Endothelial cell of umbilical vein (primary cell): ENCODE results near the gene RAD51B. TPM values are rescaled to one million over a fixed set of nuclear protein-coding genes. Genes with fewer than 3 reads are reported as not detected.

Experiments used
- BruUV-seq: library from RNA; stranded (reverse); fragments of 400-500 nt; replicated peaks from 2 replicates; lab custom pipeline; 2021; lab: Mats Ljungman, UMichigan
- CTCF ChIA-PET: fragments of 300-600, 350-600 bp; sonication (Branson Sonifier 250); formaldehyde crosslinking; loops from one replicate; lab custom pipeline; 2021; ENCODE audit warnings: antibody characterized with exemption, inconsistent platforms; lab: Charles Lee
- POLR2A ChIA-PET: fragments of 300-600, 350-600 bp; sonication (Branson Sonifier 250); formaldehyde crosslinking; loops from one replicate; lab custom pipeline; 2021; ENCODE audit warnings: antibody characterized with exemption, inconsistent platforms; lab: Charles Lee
- DNase-seq: peaks from one replicate; pipeline ENCODE4 v3.0.0-alpha.2; 2011; ENCODE audit warnings: low read depth, low spot score
- FAIRE-seq: peaks from 2 replicates; lab custom pipeline; 2011; peaks lifted over from hg19 to GRCh38; lab: Jason Lieb, UNC
- H2AFZ ChIP-seq: 2 replicates; pipeline ENCODE4 v1.6.0; 2012; ENCODE audit warnings: low read depth, low read length, control low read depth, inconsistent platforms
- H3K27ac ChIP-seq: 2 replicates; pipeline ENCODE4 v1.5.1; 2011; ENCODE audit warnings: low read depth, mild to moderate bottlenecking, control low read depth, low read length, moderate library complexity; ENCODE audit not compliant: insufficient read depth
- H3K27me3 ChIP-seq, 2 experiments: 2 replicates each; pipeline versions ENCODE4 v1.6.0 to v1.6.1; 2011; ENCODE audit warnings: low read length in 2 of 2, mixed read lengths in 1 of 2; ENCODE audit not compliant: control insufficient read depth in 2 of 2, insufficient read depth in 2 of 2
- H3K36me3 ChIP-seq, 2 experiments: 2 replicates in 1 of 2; 3 replicates in 1 of 2; pipeline ENCODE4 v1.5.1; 2011; ENCODE audit warnings: low read length in 2 of 2, mild to moderate bottlenecking in 1 of 2, moderate library complexity in 1 of 2; ENCODE audit not compliant: control insufficient read depth in 2 of 2, insufficient read depth in 2 of 2; ENCODE audit errors: extremely low read depth in 1 of 2
- H3K4me1 ChIP-seq: 3 replicates; pipeline ENCODE4 v1.5.1; 2011; ENCODE audit warnings: mild to moderate bottlenecking, low read length; ENCODE audit not compliant: control insufficient read depth, insufficient read depth; ENCODE audit errors: extremely low read depth
- H3K4me2 ChIP-seq: 2 replicates; pipeline ENCODE4 v1.6.1; 2011; ENCODE audit warnings: low read length, control low read depth, mixed read lengths; ENCODE audit not compliant: insufficient read depth
- H3K4me3 ChIP-seq, 3 experiments: fragments of 200-600 bp in 1 of 3; sonication (generic), shearing (Covaris generic) in 1 of 3; replicated peaks in 1 of 3; 2 replicates each; pipeline ENCODE4 v1.5.1; 2011 to 2016; ENCODE audit warnings: control low read depth in 3 of 3, low read length in 3 of 3, mild to moderate bottlenecking in 2 of 3, inconsistent platforms in 1 of 3, low read depth in 1 of 3, moderate library complexity in 1 of 3; ENCODE audit not compliant: insufficient read depth in 1 of 3
- H3K79me2 ChIP-seq: 2 replicates; pipeline ENCODE4 v1.6.0; 2012; ENCODE audit warnings: low read length, inconsistent platforms; ENCODE audit not compliant: control insufficient read depth, insufficient read depth
- H3K9ac ChIP-seq: replicated peaks from 2 replicates; pipeline ENCODE3; 2011; ENCODE audit warnings: low read length, control low read depth; ENCODE audit not compliant: insufficient read depth; ENCODE audit errors: extremely low read depth
- H3K9me1 ChIP-seq: replicated peaks from 3 replicates; pipeline ENCODE4 v1.6.0; 2011; ENCODE audit warnings: mild to moderate bottlenecking, low read length; ENCODE audit not compliant: control insufficient read depth, insufficient read depth; ENCODE audit errors: extremely low read depth
- H3K9me3 ChIP-seq: replicated peaks from 2 replicates; pipeline ENCODE4 v1.5.1; 2012; ENCODE audit warnings: low read length, inconsistent platforms; ENCODE audit not compliant: control insufficient read depth, insufficient read depth
- H4K20me1 ChIP-seq: replicated peaks from 2 replicates; pipeline ENCODE3; 2011; ENCODE audit warnings: mild to moderate bottlenecking, low read length; ENCODE audit not compliant: control insufficient read depth, insufficient read depth; ENCODE audit errors: extremely low read depth
- EZH2 ChIP-seq: IDR thresholded peaks from 2 replicates; pipeline ENCODE4 v1.6.1; 2012; ENCODE audit warnings: borderline replicate concordance, low read depth, mild to moderate bottlenecking, moderate library complexity, low read length, inconsistent platforms; ENCODE audit not compliant: severe bottlenecking
- FOS ChIP-seq: IDR thresholded peaks from 2 replicates; pipeline ENCODE4 v1.6.1; 2011; ENCODE audit warnings: mild to moderate bottlenecking, low read length, moderate library complexity, borderline replicate concordance; ENCODE audit not compliant: insufficient read depth
- GATA2 ChIP-seq: IDR thresholded peaks from 2 replicates; pipeline ENCODE4 v1.7.0; 2011; ENCODE audit warnings: low read depth, mild to moderate bottlenecking, moderate library complexity, mixed read lengths, low read length; ENCODE audit not compliant: insufficient read length, insufficient read depth
- POLR2A ChIP-seq: IDR thresholded peaks from 2 replicates; pipeline ENCODE4 v1.6.1; 2012; ENCODE audit warnings: low read depth, mild to moderate bottlenecking, control low read depth, low read length
- POLR2AphosphoS5 ChIP-seq: IDR thresholded peaks from 2 replicates; pipeline ENCODE4 v1.6.1; 2012; ENCODE audit warnings: low read depth, mild to moderate bottlenecking, control low read depth, low read length, moderate library complexity; ENCODE audit not compliant: insufficient read depth
- dilution Hi-C: fragments of 300-500 bp; cut with MboI; formaldehyde crosslinking; loops from one replicate; pipeline ENCODE4 v1.15.0; 2019; ENCODE audit warnings: low sequenced_read_pairs; ENCODE audit not compliant: extremely low pct_ligation_motif_present
- intact Hi-C: fragments of 100-400 bp; cut with micrococcal nuclease; formaldehyde crosslinking; loops from one replicate; pipeline ENCODE4 v1.10.0; 2022
- polyA plus RNA-seq, 4 experiments: library from polyadenylated mRNA; depleted of rRNA in 3 of 4; stranded (reverse) in 3 of 4; unstranded in 1 of 4; fragments of >200 nt; gene quantifications; 2 replicates each; pipeline versions ENCODE4 v1.2.1 to v1.2.3, GENCODE V29; 2011 to 2012; ENCODE audit warnings: missing spikeins in 1 of 4
- total RNA-seq: library from RNA; stranded (reverse); gene quantifications from 2 replicates; pipeline ENCODE4 v1.2.3, GENCODE V29; 2021
- TF ChIP-seq, protein P1 (sequence below): IDR thresholded peaks from 2 replicates; pipeline ENCODE4 v1.6.1; 2011; ENCODE audit not compliant: insufficient read depth, insufficient read length
- TF ChIP-seq, protein P2 (sequence below), 2 donors: IDR thresholded peaks; 1 replicate in 1 of 2; 2 replicates in 1 of 2; pipeline ENCODE4 v1.5.1; 2011; ENCODE audit warnings: low read length in 2 of 2, mild to moderate bottlenecking in 2 of 2, moderate library complexity in 2 of 2, control low read depth in 1 of 2, inconsistent platforms in 1 of 2, low read depth in 1 of 2; ENCODE audit not compliant: insufficient read depth in 1 of 2; ENCODE audit errors: extremely low read depth in 1 of 2

RAD51B gene
- total and polyA plus RNA-seq, 2 donors (not counting 3 experiments of a cell fraction or from before 2014, with no cell fraction given), result 3.9 to 19.0 TPM

DNA sequence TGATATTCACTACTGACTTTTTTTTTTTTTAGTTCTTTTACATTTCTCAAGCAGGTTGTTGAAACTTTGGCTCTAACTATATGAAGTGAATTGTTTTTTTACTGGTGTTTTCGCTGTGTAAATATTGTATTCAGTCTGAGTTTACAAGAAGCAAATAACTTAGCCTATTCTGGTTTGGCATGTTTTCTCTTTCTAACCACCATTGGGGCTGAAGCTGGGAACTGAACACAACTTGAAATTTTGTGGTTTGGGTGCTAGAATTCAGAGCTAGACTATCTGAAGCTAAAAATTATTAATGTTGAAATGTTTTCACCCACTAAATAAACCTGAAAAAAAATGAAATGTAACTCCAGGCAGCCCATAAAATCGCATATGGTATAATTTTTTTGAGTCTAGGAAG, 37.2 kb downstream of the RAD51B start:
- dilution Hi-C loops, result no loop called here
- intact Hi-C loops, result no loop called here
- POLR2A ChIA-PET, result no interaction called here

More for the DNA sequence above, 37.2 kb downstream of the RAD51B start:
- TF ChIP-seq POLR2AphosphoS5 (no peak), POLR2A (no peak), EZH2 (no peak), GATA2 (no peak), FOS (no peak)
- TF ChIP-seq, protein P1, sequence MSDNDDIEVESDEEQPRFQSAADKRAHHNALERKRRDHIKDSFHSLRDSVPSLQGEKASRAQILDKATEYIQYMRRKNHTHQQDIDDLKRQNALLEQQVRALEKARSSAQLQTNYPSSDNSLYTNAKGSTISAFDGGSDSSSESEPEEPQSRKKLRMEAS, result no peak
- TF ChIP-seq, protein P2, sequence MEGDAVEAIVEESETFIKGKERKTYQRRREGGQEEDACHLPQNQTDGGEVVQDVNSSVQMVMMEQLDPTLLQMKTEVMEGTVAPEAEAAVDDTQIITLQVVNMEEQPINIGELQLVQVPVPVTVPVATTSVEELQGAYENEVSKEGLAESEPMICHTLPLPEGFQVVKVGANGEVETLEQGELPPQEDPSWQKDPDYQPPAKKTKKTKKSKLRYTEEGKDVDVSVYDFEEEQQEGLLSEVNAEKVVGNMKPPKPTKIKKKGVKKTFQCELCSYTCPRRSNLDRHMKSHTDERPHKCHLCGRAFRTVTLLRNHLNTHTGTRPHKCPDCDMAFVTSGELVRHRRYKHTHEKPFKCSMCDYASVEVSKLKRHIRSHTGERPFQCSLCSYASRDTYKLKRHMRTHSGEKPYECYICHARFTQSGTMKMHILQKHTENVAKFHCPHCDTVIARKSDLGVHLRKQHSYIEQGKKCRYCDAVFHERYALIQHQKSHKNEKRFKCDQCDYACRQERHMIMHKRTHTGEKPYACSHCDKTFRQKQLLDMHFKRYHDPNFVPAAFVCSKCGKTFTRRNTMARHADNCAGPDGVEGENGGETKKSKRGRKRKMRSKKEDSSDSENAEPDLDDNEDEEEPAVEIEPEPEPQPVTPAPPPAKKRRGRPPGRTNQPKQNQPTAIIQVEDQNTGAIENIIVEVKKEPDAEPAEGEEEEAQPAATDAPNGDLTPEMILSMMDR (IDR thresholded peaks at IDR 0.05; ENCODE audit: extremely low read depth in 1 of 2, insufficient read depth in 1 of 2, low read depth in 1 of 2, low read length in 2 of 2), result no peak
- H3K4me1 ChIP-seq, result peaks cover 10% of the 10 kb centered on the region
- H3K79me2 ChIP-seq, result no peaks in the 10 kb centered on the region
- no peak for FAIRE-seq
- no peak overlapping the region for H3K27ac ChIP-seq
- no peak overlapping the region for H3K4me2 ChIP-seq
- CTCF ChIA-PET, result interaction anchor here (0.8 to 1.1 kb wide), 2 partner anchors 10 to 77 kb away, joined by 3 read pairs; no protein-coding TSS in a partner anchor
- H2AFZ ChIP-seq, result no peak overlapping the region
- H3K9me3 ChIP-seq, result no peaks in the 10 kb centered on the region
- H3K9me1 ChIP-seq, result no peaks in the 10 kb centered on the region
- no peak overlapping the region for H3K9ac ChIP-seq
- no peaks in the 10 kb centered on the region for H3K36me3 ChIP-seq
- H4K20me1 ChIP-seq, result no peaks in the 10 kb centered on the region
- no TSS peak for BruUV-seq
- no peak for DNase-seq
- H3K4me3 ChIP-seq, result no peak overlapping the region
- no peaks in the 10 kb centered on the region for H3K27me3 ChIP-seq
